Renal pelvis (tissue), 12 donors: ENCODE measurements around the gene FASTK. TPM values are rescaled to one million over a fixed set of nuclear protein-coding genes. Genes with fewer than 3 reads are reported as not detected.
A peak's percentile ranks its signal among the peaks of the same experiment; 100 is the strongest.

Experiments
- DNase-seq: peaks from one replicate; pipeline ENCODE4 v3.0.0-alpha.2; 2013
- long read RNA-seq, 16 experiments: transcript quantifications; one replicate each; lab custom pipeline, GENCODE V29; 2026
- polyA plus RNA-seq, 3 donors: library from polyadenylated mRNA; unstranded; fragments of 120-200 nt; gene quantifications; one replicate each; pipeline ENCODE4 v1.2.1, GENCODE V29; 2013; ENCODE audit not compliant: insufficient read length in 3 of 3

Gene FASTK
- polyA plus RNA-seq = 10 to 100 TPM; 75.2 to 83.3 (median 79.1) TPM
- long read RNA-seq, donor 1, transcript FASTK-201 (10 exons, 1,827 nt) = major isoform, 15 of 105 reads
- long read RNA-seq, donor 1, partial matches to known transcripts = 90 of 105 reads
- long read RNA-seq, donor 1, other reads (novel, unspliced or antisense) = 0 of 105 reads
- long read RNA-seq, donor 2, transcript FASTK-212 (10 exons, 1,764 nt) = minor isoform, 6 of 100 reads
- long read RNA-seq, donor 2, transcript FASTK-201 (10 exons, 1,827 nt) = major isoform, 22 of 100 reads
- long read RNA-seq, donor 2, partial matches to known transcripts = 70 of 100 reads
- long read RNA-seq, donor 2, other reads (novel, unspliced or antisense) = 0 of 100 reads
- long read RNA-seq, donor 3, transcript FASTK-201 (10 exons, 1,827 nt) = major isoform, 19 of 86 reads
- long read RNA-seq, donor 3, partial matches to known transcripts = 59 of 86 reads
- long read RNA-seq, donor 3, other reads (novel, unspliced or antisense) = 0 of 86 reads
- long read RNA-seq, donor 4, transcript FASTK-201 (10 exons, 1,827 nt) = major isoform, 18 of 132 reads
- long read RNA-seq, donor 4, partial matches to known transcripts = 111 of 132 reads
- long read RNA-seq, donor 4, other reads (novel, unspliced or antisense) = 0 of 132 reads
- long read RNA-seq, donor 5, partial matches to known transcripts = 14 of 22 reads
- long read RNA-seq, donor 5, other reads (novel, unspliced or antisense) = 0 of 22 reads
- long read RNA-seq, donor 6, transcript FASTK-201 (10 exons, 1,827 nt) = major isoform, 9 of 76 reads
- long read RNA-seq, donor 6, partial matches to known transcripts = 62 of 76 reads
- long read RNA-seq, donor 6, other reads (novel, unspliced or antisense) = 0 of 76 reads
- long read RNA-seq, donor 7, transcript FASTK-216 (2 exons, 818 nt) = minor isoform, 6 of 94 reads
- long read RNA-seq, donor 7, transcript FASTK-201 (10 exons, 1,827 nt) = major isoform, 14 of 94 reads
- long read RNA-seq, donor 7, partial matches to known transcripts = 65 of 94 reads
- long read RNA-seq, donor 7, other reads (novel, unspliced or antisense) = 0 of 94 reads
- long read RNA-seq, donor 8, transcript FASTK-201 (10 exons, 1,827 nt) = major isoform, 8 of 50 reads
- long read RNA-seq, donor 8, partial matches to known transcripts = 36 of 50 reads
- long read RNA-seq, donor 8, other reads (novel, unspliced or antisense) = 0 of 50 reads
- long read RNA-seq, donor 9, transcript FASTK-201 (10 exons, 1,827 nt) = major isoform, 19 of 123 reads
- long read RNA-seq, donor 9, partial matches to known transcripts = 97 of 123 reads
- long read RNA-seq, donor 9, other reads (novel, unspliced or antisense) = 0 of 123 reads
- long read RNA-seq, donor 10, transcript FASTK-201 (10 exons, 1,827 nt) = major isoform, 10 of 106 reads
- long read RNA-seq, donor 10, partial matches to known transcripts = 80 of 106 reads
- long read RNA-seq, donor 10, other reads (novel, unspliced or antisense) = 5 of 106 reads
- long read RNA-seq, donor 11, transcript FASTK-201 (10 exons, 1,827 nt) = major isoform, 8 of 40 reads
- long read RNA-seq, donor 11, partial matches to known transcripts = 26 of 40 reads
- long read RNA-seq, donor 11, other reads (novel, unspliced or antisense) = 0 of 40 reads
- long read RNA-seq, donor 12, transcript FASTK-201 (10 exons, 1,827 nt) = major isoform, 9 of 108 reads
- long read RNA-seq, donor 12, partial matches to known transcripts = 90 of 108 reads
- long read RNA-seq, donor 12, other reads (novel, unspliced or antisense) = 0 of 108 reads
- long read RNA-seq, donor 13, transcript FASTK-201 (10 exons, 1,827 nt) = major isoform, 6 of 49 reads
- long read RNA-seq, donor 13, partial matches to known transcripts = 36 of 49 reads
- long read RNA-seq, donor 13, other reads (novel, unspliced or antisense) = 0 of 49 reads
- long read RNA-seq, donor 14, transcript FASTK-201 (10 exons, 1,827 nt) = major isoform, 23 of 124 reads
- long read RNA-seq, donor 14, partial matches to known transcripts = 90 of 124 reads
- long read RNA-seq, donor 14, other reads (novel, unspliced or antisense) = 0 of 124 reads
- long read RNA-seq, donor 15, transcript FASTK-201 (10 exons, 1,827 nt) = major isoform, 12 of 158 reads
- long read RNA-seq, donor 15, partial matches to known transcripts = 138 of 158 reads
- long read RNA-seq, donor 15, other reads (novel, unspliced or antisense) = 0 of 158 reads
- long read RNA-seq, donor 16, transcript FASTK-216 (2 exons, 818 nt) = minor isoform, 5 of 154 reads
- long read RNA-seq, donor 16, transcript FASTK-201 (10 exons, 1,827 nt) = major isoform, 21 of 154 reads
- long read RNA-seq, donor 16, partial matches to known transcripts = 122 of 154 reads
- long read RNA-seq, donor 16, other reads (novel, unspliced or antisense) = 0 of 154 reads

GRCh38 chr7:151080522-151081169 lies at the start of gene FASTK:
Gene FASTK, minus strand, starts transcription at chr7:151080809. Its CDS starts 43 bp downstream, at chr7:151080766.
- DNase-seq = peak; percentile 92

GRCh38 chr7:151129960-151130591 lies 49.5 kb upstream of the FASTK start:
- DNase-seq = no peak

GRCh38 chr7:151129117-151129959 lies 48.7 kb upstream of the FASTK start:
- DNase-seq = no peak

- no peak for DNase-seq
Observed at GRCh38 chr7:151128716-151129115, 48.1 kb upstream of the FASTK start.

GRCh38 chr7:151128144-151128543 lies 47.5 kb upstream of the FASTK start:
- no peak for DNase-seq

- no peak for DNase-seq
Observed at GRCh38 chr7:151126491-151127137, 46.0 kb upstream of the FASTK start.

GRCh38 chr7:151125846-151126481 lies 45.4 kb upstream of the FASTK start:
- DNase-seq = no peak

- peak; percentile 45 for DNase-seq
Observed at GRCh38 chr7:151125470-151125845, 44.8 kb upstream of the FASTK start.

GRCh38 chr7:151124899-151125399 lies 44.3 kb upstream of the FASTK start:
- no peak for DNase-seq

GRCh38 chr7:151124481-151124880 lies 43.9 kb upstream of the FASTK start:
- no peak for DNase-seq

GRCh38 chr7:151123822-151124464 lies 43.3 kb upstream of the FASTK start:
- DNase-seq = peak; percentile 80

GRCh38 chr7:151123158-151123821 lies 42.7 kb upstream of the FASTK start:
- DNase-seq = no peak

GRCh38 chr7:151122796-151123157 lies 42.2 kb upstream of the FASTK start:
- DNase-seq = no peak

- no peak for DNase-seq
Observed at GRCh38 chr7:151122276-151122675, 41.7 kb upstream of the FASTK start.
